CD14-positive monocyte (primary cell): ENCODE results near the gene PTPRD. TPM values are rescaled to one million over a fixed set of nuclear protein-coding genes. Genes with fewer than 3 reads are reported as not detected.
A peak's percentile ranks its signal among the peaks of the same experiment; 100 is the strongest.

Experiments used
- DNase-seq, 3 donors: peaks; one replicate each; pipeline ENCODE4 v3.0.0-alpha.2; 2011 to 2022
- H2AFZ ChIP-seq: 2 replicates; pipeline ENCODE4 v1.6.0; 2012; ENCODE audit warnings: mild to moderate bottlenecking, low read depth, low read length, inconsistent platforms; ENCODE audit not compliant: insufficient read depth, poor library complexity, severe bottlenecking
- H3K27ac ChIP-seq, 2 donors: 1 replicate in 1 of 2; 2 replicates in 1 of 2; pipeline ENCODE4 v1.5.1; 2012 to 2013; ENCODE audit warnings: low read length in 2 of 2, control low read depth in 1 of 2, inconsistent platforms in 1 of 2, low read depth in 1 of 2, mild to moderate bottlenecking in 1 of 2
- H3K27me3 ChIP-seq, 2 donors: one replicate each; pipeline versions ENCODE4 v1.6.0 to v1.6.1; 2011 to 2013; ENCODE audit warnings: low read length in 2 of 2; ENCODE audit not compliant: control insufficient read depth in 2 of 2, insufficient read depth in 2 of 2
- H3K36me3 ChIP-seq, 2 donors: replicated peaks in 1 of 2; 1 replicate in 1 of 2; 2 replicates in 1 of 2; pipeline versions ENCODE4 v1.5.1 to v1.6.1; 2012 to 2013; ENCODE audit warnings: low read length in 2 of 2, control low read depth in 1 of 2, inconsistent platforms in 1 of 2, mild to moderate bottlenecking in 1 of 2; ENCODE audit not compliant: insufficient read depth in 2 of 2, control insufficient read depth in 1 of 2
- H3K4me1 ChIP-seq, 2 donors: 1 replicate in 1 of 2; 2 replicates in 1 of 2; pipeline versions ENCODE4 v1.5.1 to v1.6.1; 2012 to 2013; ENCODE audit warnings: low read length in 2 of 2, control low read depth in 1 of 2, inconsistent platforms in 1 of 2, mild to moderate bottlenecking in 1 of 2, moderate library complexity in 1 of 2; ENCODE audit not compliant: insufficient read depth in 2 of 2, control insufficient read depth in 1 of 2
- H3K4me2 ChIP-seq: replicated peaks from 2 replicates; pipeline ENCODE3; 2012; ENCODE audit warnings: low read length, moderate library complexity, mild to moderate bottlenecking; ENCODE audit not compliant: poor library complexity, severe bottlenecking; ENCODE audit errors: extremely low read depth
- H3K4me3 ChIP-seq, 3 experiments: fragments of 200-600 bp in 1 of 3; sonication (generic) in 1 of 3; replicated peaks in 1 of 3; 1 replicate in 2 of 3; 2 replicates in 1 of 3; pipeline ENCODE4 v1.5.1; 2011 to 2013; ENCODE audit warnings: low read length in 3 of 3, mild to moderate bottlenecking in 3 of 3, control low read depth in 2 of 3, low read depth in 2 of 3, inconsistent platforms in 1 of 3, moderate library complexity in 1 of 3
- H3K79me2 ChIP-seq: 2 replicates; pipeline ENCODE4 v1.6.0; 2012; ENCODE audit warnings: mild to moderate bottlenecking, control low read depth, inconsistent platforms, low read length, moderate library complexity; ENCODE audit not compliant: insufficient read depth
- H3K9ac ChIP-seq: 2 replicates; pipeline ENCODE4 v1.6.0; 2017; ENCODE audit warnings: low read length, mild to moderate bottlenecking; ENCODE audit not compliant: insufficient read depth, poor library complexity, severe bottlenecking
- H3K9me3 ChIP-seq, 2 donors: replicated peaks in 1 of 2; 1 replicate in 1 of 2; 2 replicates in 1 of 2; pipeline versions ENCODE4 v1.5.1 to v1.6.1; 2012 to 2013; ENCODE audit warnings: low read length in 2 of 2, control low read depth in 1 of 2; ENCODE audit not compliant: control insufficient read depth in 1 of 2, insufficient read depth in 1 of 2
- H4K20me1 ChIP-seq: 2 replicates; pipeline ENCODE4 v1.6.0; 2012; ENCODE audit warnings: mild to moderate bottlenecking, low read length, control low read depth, moderate library complexity; ENCODE audit not compliant: insufficient read depth
- H3K27ac Mint-ChIP-seq, 7 donors: one replicate each; pipeline ENCODE4 v1.8.0; 2020; ENCODE audit warnings: mild to moderate bottlenecking in 7 of 7, mixed read lengths in 7 of 7, moderate library complexity in 6 of 7, inconsistent platforms in 2 of 7
- H3K27me3 Mint-ChIP-seq, 3 donors: one replicate each; pipeline ENCODE4 v1.8.0; 2021 to 2022; ENCODE audit warnings: low read depth in 3 of 3, mild to moderate bottlenecking in 3 of 3, mixed read lengths in 3 of 3, moderate library complexity in 3 of 3, inconsistent platforms in 1 of 3
- H3K36me3 Mint-ChIP-seq, 2 donors: one replicate each; pipeline ENCODE4 v1.8.0; 2020; ENCODE audit warnings: mixed read lengths in 2 of 2, inconsistent platforms in 1 of 2, mild to moderate bottlenecking in 1 of 2
- H3K4me1 Mint-ChIP-seq: one replicate; pipeline ENCODE4 v1.8.0; 2020; ENCODE audit warnings: mild to moderate bottlenecking, mixed read lengths
- H3K4me3 Mint-ChIP-seq, 2 donors: one replicate each; pipeline ENCODE4 v1.8.0; 2020; ENCODE audit warnings: mild to moderate bottlenecking in 2 of 2, mixed read lengths in 2 of 2, moderate library complexity in 1 of 2
- H3K9me3 Mint-ChIP-seq, 7 donors: one replicate each; pipeline ENCODE4 v1.8.0; 2020 to 2022; ENCODE audit warnings: mixed read lengths in 7 of 7, mild to moderate bottlenecking in 6 of 7, moderate library complexity in 6 of 7, inconsistent platforms in 2 of 7
- CTCF ChIP-seq: fragments of 200-600 bp; IDR thresholded peaks from one replicate; pipeline ENCODE4 v1.8.0; 2022; ENCODE audit warnings: antibody characterized with exemption, mild to moderate bottlenecking
- WGBS: methylation state at CpG from one replicate; pipeline ENCODE4 v1.1.5; 2013; ENCODE audit warnings: missing lambda C conversion rate; ENCODE audit not compliant: insufficient coverage; 5-methylcytosine and 5-hydroxymethylcytosine counted together
- intact Hi-C, 2 donors: fragments of 100-400 bp; cut with micrococcal nuclease; formaldehyde crosslinking; loops; one replicate each; pipeline versions ENCODE4 v1.15.0 to v1.15.1; 2023
- polyA plus RNA-seq, 3 donors: library from polyadenylated mRNA; depleted of rRNA in 1 of 3; unstranded in 2 of 3; stranded (reverse) in 1 of 3; fragments of 300-500 nt in 2 of 3; fragments of >200 nt in 1 of 3; fragmentation: Illumina TruSeq in 2 of 3; gene quantifications; 1 replicate in 2 of 3; 2 replicates in 1 of 3; pipeline ENCODE4 v1.2.3, GENCODE V29; 2012 to 2021

PTPRD gene
- polyA plus RNA-seq, 3 donors: not detected

DNA sequence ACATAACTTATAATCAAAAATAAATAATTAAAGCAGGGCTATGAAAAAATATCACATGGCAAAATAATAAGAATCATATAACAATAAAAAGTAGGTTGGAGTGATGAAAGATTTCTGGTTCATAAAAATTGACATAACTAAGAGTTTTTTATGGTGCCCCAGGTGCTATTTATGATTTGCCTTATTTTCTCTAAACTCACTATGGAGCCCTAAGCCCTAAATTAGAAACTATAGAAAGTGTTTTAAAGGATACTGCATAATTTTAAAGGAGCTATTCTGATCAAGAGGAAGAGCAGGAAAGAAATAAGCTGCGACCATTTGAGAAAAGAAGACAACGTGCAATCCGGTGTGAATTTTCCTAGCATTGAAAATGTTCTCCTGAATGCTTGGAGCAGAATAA is 2178.2 kb downstream of the PTPRD start:
- H3K4me2 ChIP-seq: no peak overlapping the region
- H3K4me3 ChIP-seq: no peak overlapping the region
- H3K27ac ChIP-seq: no peak overlapping the region
- Mint-ChIP-seq H3K4me3 (no peak overlapping the region), H3K36me3 (no peaks in the 10 kb centered on the region), H3K9me3 (no peaks in the 10 kb centered on the region), H3K27me3 (peaks cover 0 to under 1% (median 0%) of the 10 kb centered on the region in 3 donors), H3K27ac (no peak overlapping the region), H3K4me1 (no peaks in the 10 kb centered on the region)
- intact Hi-C loops: no loop called here
- no peak overlapping the region for H2AFZ ChIP-seq
- H3K4me1 ChIP-seq: no peaks in the 10 kb centered on the region
- no peaks in the 10 kb centered on the region for H3K9me3 ChIP-seq
- no peak for DNase-seq
- H4K20me1 ChIP-seq: no peaks in the 10 kb centered on the region
- no peak for TF ChIP-seq CTCF
- H3K27me3 ChIP-seq: no peaks in the 10 kb centered on the region
- H3K36me3 ChIP-seq: no peaks in the 10 kb centered on the region
- no peak overlapping the region for H3K9ac ChIP-seq
- H3K79me2 ChIP-seq: no peaks in the 10 kb centered on the region
- WGBS: 100% methylated on average over 3 of the region's 3 CpGs

DNA sequence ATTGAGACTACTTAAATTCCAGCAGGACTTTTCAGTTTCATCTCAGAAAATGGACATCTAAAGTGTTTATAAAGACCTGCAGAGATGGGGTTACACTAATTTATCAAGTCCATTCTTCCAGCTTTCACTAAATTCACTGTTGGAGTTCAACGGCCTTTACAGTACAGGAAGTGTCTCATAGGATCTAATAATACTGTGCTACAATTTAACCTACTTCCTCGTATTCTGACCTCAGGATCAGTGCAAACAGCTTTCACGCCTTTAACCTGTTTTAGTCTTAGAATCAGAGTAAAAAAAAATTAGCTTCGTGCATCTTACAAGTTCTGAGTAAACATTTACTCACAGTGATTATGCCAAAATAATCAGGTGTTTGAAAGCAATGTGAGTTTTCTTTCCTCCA is 2180.6 kb downstream of the PTPRD start:
- H3K4me2 ChIP-seq: no peak overlapping the region
- H4K20me1 ChIP-seq: no peaks in the 10 kb centered on the region
- no peaks in the 10 kb centered on the region for H3K27me3 ChIP-seq
- Mint-ChIP-seq H3K27ac (no peak overlapping the region), H3K36me3 (no peaks in the 10 kb centered on the region), H3K4me1 (no peaks in the 10 kb centered on the region), H3K4me3 (no peak overlapping the region), H3K27me3 (peaks cover 0 to 2% (median 0%) of the 10 kb centered on the region in 3 donors), H3K9me3 (peaks cover 0 to 1% (median 0%) of the 10 kb centered on the region in 7 donors)
- no peak overlapping the region for H3K27ac ChIP-seq
- intact Hi-C loops: no loop called here
- peak overlapping the region; percentile 18 for H2AFZ ChIP-seq
- no peak overlapping the region for H3K4me3 ChIP-seq
- no peak for TF ChIP-seq CTCF
- H3K79me2 ChIP-seq: no peaks in the 10 kb centered on the region
- no peaks in the 10 kb centered on the region for H3K9me3 ChIP-seq
- no peak for DNase-seq
- no CpG with 5 or more reads among the region's 4 CpGs for WGBS
- H3K36me3 ChIP-seq: no peaks in the 10 kb centered on the region
- H3K9ac ChIP-seq: no peak overlapping the region
- no peaks in the 10 kb centered on the region for H3K4me1 ChIP-seq
